Posterior cingulate gyrus (tissue), 11 donors: ENCODE measurements around the gene GRM2.

ENCODE experiments used
- DNase-seq, 10 donors: peaks; one replicate each; pipeline versions ENCODE4 v3.0.0 to v3.0.0-alpha.2; 2020 to 2021; ENCODE audit warnings: mixed read lengths in 3 of 10
- intact Hi-C: fragments of 100-400 bp; cut with DNase I; formaldehyde crosslinking; loops from one replicate; pipeline ENCODE4 v1.15.1; 2023

GRM2 gene

DNA sequence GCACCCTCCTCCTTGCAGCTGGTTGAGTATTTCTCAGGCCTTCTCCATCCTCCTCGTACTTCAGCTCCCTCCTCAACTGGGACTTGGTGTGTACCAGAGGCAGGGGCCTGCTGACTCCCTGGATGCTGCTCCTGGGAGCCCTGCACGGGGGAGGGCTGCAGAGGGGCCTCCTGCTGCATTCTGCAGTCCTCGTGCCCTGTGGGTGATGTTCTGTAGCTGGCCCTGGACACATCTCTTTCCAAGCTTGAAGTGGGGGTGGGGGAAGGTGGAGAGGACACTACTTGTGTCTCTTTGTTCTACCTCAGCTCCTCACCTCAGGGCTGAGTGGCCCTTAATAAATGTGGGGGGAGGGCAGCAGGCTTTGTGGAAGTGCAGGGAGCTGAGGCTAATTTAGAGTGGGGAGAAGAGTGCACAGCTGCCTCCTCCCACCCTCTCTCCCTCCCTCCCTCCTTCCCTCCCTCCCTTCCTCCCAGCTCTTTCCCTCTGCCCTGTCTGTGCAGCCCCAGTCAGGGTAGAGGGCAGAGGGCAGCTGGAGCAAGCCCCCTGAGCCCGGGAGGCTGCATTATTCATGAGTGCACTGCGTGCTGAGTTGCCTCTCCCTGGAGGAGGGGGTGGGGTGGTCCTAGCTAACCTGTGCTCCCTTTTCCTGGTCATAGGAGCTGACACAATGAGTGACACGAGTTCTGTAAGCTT lies 3.7 kb upstream of the GRM2 start:
- intact Hi-C loops, result no loop called here
- peak in 3 of 10 donors; percentile 45 to 62 (median 56) for DNase-seq

DNA sequence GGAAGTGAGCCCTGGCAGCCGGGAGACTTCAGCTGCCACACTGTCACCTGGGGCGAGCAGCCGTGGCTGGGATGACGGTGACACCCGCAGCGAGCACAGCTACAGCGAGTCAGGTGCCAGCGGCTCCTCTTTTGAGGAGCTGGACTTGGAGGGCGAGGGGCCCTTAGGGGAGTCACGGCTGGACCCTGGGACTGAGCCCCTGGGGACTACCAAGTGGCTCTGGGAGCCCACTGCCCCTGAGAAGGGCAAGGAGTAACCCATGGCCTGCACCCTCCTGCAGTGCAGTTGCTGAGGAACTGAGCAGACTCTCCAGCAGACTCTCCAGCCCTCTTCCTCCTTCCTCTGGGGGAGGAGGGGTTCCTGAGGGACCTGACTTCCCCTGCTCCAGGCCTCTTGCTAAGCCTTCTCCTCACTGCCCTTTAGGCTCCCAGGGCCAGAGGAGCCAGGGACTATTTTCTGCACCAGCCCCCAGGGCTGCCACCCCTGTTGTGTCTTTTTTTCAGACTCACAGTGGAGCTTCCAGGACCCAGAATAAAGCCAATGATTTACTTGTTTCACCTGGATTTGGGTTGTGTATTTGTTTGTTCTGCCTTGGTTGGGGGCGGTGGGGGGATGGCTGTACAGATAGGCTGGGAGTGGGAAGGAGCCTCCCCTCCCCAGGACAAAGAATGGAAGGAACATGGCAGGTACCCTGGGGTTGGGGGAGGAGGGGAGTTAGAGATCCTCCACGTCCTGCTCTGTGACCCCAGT lies 2.9 kb upstream of the GRM2 start:
- intact Hi-C loops, result no loop called here
- peak in 4 of 10 donors; percentile 25 to 68 (median 61) for DNase-seq

DNA sequence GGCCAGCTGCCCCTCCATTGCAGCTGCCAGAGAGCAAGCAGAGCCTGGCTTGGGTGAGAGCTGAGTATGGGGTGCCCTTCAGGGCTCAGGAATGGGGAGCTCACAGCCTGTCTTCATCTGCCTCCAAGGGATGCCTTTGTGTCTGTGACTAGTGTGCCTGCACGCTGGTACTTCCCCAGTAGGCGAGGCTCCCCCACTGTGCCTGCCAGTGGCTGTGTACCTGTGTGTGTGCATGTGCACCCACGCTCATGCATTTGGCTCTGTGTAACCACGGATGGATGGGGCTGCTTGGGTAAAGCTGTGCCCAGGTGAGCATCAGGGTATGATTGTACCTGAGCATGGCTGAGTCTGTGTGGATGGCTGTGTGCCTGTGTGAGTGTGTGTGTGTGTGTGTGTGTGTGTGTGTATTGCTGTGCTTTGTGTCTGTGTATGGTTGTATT lies 2.3 kb upstream of the GRM2 start:
- intact Hi-C loops, result no loop called here
- peak in 5 of 10 donors; percentile 48 to 91 (median 84) for DNase-seq

DNA sequence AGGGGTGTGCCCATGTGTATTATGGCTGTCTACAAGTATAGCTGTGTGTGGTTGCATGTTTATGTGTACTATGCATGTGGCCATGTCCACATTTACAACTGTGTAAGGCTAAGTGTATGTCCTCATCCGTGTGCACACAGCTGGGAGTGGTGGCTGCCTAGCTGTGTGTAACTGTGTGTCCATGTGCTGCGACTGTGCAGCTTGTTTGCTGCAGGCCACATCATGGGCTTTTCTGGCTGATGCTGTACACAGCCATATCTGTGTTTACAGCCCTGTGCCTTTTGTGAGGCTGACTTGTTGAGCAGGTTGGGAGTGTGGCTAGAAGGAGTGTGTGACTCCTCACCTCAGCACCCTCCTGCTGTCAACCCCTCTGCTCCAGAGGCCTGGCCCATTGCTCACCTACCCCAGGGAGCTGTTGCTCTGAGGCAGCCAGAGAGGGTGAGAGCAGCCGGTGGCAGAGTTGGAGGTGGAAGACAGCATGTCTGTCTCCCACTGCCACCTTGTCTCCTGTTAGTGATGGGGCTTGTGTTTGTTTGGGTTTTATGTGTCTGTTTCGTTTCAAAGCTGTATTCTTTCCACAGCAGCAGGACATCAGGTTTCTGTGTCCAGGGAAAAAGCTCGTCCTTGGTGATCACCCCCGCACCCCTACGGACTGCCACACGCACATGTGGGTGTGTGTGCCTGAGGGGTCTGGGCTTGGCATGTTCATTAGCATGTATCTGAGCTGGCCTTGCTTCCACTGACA lies 1.4 kb upstream of the GRM2 start:
- intact Hi-C loops, result no loop called here
- DNase-seq, result peak in 6 of 10 donors; percentile 5 to 73 (median 32)

DNA sequence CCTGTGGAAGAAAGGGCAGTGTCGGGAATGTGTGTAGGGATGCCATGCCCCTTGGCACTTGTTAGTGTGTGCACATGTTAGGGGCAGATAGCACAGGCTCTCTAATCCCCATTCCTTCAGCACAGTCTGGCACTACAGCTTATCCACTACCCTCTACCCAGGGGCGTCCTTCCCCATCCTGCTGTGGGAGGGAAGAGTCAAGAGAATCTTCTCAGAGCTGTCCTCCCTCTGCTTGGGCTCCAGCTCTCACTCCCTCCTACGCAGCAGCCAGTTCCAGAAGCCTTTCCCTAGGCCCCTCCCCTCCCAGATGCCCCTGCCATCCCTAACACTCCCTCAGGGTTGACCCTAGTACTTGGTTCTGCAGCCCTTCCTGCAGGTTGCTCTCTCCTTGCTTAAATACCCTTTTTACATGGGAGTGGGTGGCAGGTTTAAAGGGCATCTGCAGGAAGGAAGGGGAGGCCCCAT lies 815 bp upstream of the GRM2 start:
- DNase-seq, result peak in 8 of 10 donors; percentile 3 to 85 (median 20)
- intact Hi-C loops, result no loop called here

DNA sequence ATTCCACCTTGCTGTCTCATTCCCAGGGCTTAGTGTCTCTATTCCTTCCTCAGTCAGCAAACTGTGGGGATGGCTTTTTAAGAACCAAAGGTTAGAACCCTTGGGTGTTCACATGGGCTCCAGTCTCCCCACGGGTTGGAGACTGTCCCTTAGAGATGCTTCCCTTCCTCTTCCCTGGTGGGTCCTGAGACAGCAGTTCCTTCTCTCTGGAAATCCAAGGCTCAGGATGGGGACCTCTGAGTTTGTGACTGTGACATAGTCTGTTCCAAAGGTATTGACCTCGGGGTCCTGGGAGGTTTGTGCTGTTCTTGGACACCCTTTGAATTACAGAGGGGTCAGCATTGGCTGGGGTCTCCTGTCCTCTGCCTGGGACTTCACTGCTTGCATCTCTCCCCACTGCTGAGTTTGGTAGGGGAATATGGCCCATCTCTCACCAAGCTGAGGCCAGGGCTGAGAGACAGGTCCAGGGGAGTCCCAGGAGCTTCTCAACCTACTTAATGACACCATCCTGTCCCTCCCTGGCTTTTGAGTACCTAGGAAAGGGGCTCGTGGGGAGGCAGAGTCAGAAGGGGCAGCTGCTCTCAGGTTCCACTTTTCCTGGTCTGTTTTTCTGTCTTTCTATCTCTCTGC lies 1.5 kb downstream of the GRM2 start:
- peak in 5 of 10 donors; percentile 3 to 59 (median 4) for DNase-seq
- intact Hi-C loops, result no loop called here

DNA sequence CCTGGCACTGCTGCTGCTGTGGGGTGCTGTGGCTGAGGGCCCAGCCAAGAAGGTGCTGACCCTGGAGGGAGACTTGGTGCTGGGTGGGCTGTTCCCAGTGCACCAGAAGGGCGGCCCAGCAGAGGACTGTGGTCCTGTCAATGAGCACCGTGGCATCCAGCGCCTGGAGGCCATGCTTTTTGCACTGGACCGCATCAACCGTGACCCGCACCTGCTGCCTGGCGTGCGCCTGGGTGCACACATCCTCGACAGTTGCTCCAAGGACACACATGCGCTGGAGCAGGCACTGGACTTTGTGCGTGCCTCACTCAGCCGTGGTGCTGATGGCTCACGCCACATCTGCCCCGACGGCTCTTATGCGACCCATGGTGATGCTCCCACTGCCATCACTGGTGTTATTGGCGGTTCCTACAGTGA lies 2.1 kb downstream of the GRM2 start:
- intact Hi-C loops, result no loop called here
- DNase-seq, result peak in 6 of 10 donors; percentile 5 to 84 (median 8)

DNA sequence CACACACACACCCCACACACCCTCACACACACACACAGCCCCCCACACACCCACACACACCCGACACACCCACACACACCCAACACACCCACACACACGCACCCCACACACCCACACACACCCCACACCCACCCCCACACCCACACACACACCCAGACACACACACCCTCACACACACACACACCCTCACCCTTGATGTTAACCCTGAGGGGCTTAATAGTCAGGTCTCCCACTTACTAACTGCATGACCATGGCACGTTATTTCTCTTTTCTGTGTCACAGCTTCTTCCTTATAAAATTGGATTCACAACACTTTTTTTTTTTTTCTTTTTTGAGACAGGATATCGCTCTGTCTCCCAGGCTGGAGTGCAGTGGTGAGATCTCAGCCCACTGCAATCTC lies 2.8 kb downstream of the GRM2 start:
- intact Hi-C loops, result no loop called here
- DNase-seq, result peak in 1 of 10 donors; percentile 14

DNA sequence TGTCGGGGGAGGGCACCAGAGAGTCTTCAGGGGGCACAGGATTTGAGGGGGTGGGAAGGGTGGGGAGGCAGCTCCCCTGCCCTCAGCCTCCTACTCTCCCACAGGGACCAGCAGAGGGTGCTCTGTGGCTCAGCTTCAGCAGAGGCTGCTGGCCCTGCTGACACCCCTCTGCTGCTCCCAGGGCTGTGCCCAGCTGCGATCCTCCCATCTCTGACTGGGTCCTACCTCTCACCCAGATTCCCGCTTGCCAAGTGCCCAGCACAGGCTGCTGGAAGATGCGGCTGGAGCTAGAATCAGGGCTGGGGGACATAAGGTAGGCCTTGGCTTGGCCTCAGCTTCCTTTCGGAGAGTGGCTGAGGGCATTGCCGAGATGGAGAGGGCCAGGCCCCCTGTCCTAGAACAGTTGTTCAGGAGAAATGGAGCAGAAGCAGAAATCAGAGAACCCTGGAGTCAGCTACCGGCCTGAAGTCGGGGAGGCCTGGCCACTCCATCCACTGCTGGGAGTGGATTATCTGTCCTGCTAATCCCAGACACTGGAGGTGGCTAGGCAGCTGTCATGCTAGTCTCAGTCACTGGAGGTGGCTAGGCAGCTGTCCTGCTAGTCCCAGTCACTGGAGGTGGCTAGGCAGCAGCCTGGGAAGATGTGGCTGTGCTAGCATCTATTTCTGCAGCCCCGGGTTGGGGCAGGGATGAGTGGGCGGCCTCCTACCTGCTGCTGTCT lies 3.9 kb downstream of the GRM2 start:
- DNase-seq, result peak in 6 of 10 donors; percentile 9 to 92 (median 70)
- intact Hi-C loops, result no loop called here

DNA sequence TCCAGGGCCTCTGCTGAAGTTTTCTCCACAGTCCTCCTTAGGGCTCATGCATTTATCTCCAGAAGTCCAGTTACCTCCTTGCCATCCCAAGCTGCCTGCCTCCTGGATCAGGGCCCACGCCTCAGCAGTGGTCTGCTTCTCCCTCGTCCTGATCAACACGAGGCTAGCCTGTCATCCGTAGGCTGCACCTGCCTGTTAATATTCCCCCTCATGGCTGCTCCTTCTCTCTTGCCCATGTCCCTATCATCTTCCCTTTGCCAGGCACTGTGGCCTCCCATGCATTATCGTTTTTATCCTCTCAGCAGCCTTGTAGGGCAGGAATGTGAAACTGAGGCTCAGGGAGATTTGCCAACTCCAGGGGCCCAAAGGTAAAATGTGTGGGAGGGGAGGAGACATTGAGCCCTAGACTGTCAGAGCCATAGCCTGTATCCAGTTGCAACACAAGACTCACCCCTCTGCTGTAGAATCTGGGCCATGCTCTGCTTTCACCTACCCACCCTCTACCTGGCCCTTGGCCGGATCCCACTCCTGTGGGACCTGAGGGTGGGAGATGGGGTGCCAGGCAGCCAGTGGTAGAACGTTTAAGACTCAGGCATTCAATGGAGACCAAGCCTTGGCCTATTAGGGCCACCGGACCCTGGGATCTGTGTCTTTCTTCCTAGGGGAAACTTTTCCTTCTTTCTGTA lies 4.6 kb downstream of the GRM2 start:
- intact Hi-C loops, result no loop called here
- peak in 1 of 10 donors; percentile 5 for DNase-seq

DNA sequence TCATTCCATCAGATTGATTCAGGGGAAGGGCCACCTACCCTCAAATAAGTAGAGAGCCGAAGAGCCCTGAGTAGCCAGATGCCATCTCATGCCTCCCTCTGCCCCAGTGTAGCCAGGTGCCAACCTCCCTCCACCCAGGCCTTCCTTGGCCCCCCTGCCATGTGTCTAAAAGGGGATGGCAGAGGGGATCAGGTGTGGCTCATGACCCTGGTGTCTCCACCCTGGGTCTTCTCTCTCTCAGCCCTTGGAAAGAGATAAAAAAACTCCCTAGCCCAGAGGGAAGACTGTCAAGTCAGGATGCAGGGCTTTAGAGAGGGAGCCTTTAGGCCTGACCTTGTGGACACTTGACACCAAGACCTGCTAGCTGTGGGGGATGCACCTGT lies 5.2 kb downstream of the GRM2 start:
- DNase-seq, result peak in 1 of 10 donors; percentile 44
- intact Hi-C loops, result no loop called here

DNA sequence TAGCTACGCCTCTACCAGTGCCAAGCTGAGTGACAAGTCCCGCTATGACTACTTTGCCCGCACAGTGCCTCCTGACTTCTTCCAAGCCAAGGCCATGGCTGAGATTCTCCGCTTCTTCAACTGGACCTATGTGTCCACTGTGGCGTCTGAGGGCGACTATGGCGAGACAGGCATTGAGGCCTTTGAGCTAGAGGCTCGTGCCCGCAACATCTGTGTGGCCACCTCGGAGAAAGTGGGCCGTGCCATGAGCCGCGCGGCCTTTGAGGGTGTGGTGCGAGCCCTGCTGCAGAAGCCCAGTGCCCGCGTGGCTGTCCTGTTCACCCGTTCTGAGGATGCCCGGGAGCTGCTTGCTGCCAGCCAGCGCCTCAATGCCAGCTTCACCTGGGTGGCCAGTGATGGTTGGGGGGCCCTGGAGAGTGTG lies 5.7 kb downstream of the GRM2 start:
- intact Hi-C loops, result no loop called here
- DNase-seq, result no peak

DNA sequence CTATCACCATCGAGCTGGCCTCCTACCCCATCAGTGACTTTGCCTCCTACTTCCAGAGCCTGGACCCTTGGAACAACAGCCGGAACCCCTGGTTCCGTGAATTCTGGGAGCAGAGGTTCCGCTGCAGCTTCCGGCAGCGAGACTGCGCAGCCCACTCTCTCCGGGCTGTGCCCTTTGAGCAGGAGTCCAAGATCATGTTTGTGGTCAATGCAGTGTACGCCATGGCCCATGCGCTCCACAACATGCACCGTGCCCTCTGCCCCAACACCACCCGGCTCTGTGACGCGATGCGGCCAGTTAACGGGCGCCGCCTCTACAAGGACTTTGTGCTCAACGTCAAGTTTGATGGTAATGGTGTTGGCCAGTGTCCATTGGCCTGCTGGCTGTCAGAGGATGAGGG lies 6.1 kb downstream of the GRM2 start:
- intact Hi-C loops, result no loop called here
- no peak for DNase-seq

DNA sequence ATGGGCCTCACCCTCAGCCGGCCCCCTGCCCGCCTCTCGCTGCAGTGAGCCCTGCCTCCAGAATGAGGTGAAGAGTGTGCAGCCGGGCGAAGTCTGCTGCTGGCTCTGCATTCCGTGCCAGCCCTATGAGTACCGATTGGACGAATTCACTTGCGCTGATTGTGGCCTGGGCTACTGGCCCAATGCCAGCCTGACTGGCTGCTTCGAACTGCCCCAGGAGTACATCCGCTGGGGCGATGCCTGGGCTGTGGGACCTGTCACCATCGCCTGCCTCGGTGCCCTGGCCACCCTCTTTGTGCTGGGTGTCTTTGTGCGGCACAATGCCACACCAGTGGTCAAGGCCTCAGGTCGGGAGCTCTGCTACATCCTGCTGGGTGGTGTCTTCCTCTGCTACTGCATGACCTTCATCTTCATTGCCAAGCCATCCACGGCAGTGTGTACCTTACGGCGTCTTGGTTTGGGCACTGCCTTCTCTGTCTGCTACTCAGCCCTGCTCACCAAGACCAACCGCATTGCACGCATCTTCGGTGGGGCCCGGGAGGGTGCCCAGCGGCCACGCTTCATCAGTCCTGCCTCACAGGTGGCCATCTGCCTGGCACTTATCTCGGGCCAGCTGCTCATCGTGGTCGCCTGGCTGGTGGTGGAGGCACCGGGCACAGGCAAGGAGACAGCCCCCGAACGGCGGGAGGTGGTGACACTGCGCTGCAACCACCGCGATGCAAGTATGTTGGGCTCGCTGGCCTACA lies 8.5 kb downstream of the GRM2 start:
- intact Hi-C loops, result no loop called here
- DNase-seq, result peak in 2 of 10 donors; percentile 83 to 84

DNA sequence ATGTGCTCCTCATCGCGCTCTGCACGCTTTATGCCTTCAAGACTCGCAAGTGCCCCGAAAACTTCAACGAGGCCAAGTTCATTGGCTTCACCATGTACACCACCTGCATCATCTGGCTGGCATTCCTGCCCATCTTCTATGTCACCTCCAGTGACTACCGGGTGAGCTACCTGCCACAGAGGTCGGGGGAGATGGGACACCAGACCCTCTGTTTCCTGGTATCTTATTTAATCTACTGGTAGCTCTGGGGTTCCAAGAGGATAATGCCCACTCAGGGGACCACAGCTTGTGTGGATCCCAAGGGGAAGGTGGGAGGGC lies 9.1 kb downstream of the GRM2 start:
- intact Hi-C loops, result no loop called here
- DNase-seq, result no peak

DNA sequence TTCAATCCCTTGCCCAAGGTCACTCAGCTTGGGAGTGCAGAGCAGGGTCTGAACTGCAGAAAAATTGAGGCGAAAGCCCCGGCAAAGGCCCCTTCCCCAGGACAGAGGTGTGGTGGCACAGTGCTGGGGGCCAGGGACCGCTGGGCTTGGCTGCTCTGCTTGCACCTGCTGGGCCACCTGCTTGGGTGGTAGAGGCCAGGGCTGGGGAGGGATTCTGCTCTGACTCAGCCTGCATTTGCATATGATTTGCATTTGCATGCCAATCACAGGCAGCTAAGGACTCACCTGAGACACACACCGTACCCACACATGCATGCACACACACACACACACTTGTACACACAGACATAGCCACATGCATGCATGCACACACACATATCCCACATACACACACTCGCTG lies 9.9 kb downstream of the GRM2 start:
- DNase-seq, result no peak
- intact Hi-C loops, result no loop called here

DNA sequence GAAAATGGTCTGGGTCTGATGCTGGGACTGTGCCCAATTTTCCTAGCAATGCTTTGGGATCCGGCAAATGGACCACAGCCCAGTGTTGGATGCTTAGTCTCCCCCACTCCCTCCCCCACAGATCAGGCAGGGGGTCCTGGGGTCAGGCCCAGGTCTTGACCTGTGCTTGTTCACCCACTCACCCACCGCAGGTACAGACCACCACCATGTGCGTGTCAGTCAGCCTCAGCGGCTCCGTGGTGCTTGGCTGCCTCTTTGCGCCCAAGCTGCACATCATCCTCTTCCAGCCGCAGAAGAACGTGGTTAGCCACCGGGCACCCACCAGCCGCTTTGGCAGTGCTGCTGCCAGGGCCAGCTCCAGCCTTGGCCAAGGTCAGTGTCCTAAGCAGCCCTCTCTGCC lies 10.6 kb downstream of the GRM2 start:
- intact Hi-C loops, result no loop called here
- DNase-seq, result no peak

DNA sequence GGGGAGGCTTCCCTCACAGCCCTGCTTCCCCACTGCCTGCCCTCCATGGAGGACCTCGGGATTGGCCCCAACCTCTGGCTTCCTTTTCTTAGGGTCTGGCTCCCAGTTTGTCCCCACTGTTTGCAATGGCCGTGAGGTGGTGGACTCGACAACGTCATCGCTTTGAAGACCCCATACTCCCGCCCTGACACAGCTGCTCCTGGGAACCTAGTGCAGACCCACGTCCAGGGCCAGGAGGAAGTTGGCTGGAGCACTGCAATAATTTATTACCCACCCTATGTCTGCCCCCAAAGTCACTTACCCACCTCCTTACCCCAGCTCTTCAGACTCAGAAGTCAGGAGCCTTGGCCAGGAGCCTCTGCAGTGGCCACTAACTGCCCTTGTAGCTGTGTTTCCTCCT lies 11.1 kb downstream of the GRM2 start:
- intact Hi-C loops, result no loop called here
- DNase-seq, result no peak
